ENCODE measurements around the gene C20orf144.
A peak's percentile ranks its signal among the peaks of the same experiment; 100 is the strongest.
"Not testable (repeated sequence)": the region's sequence is repeated elsewhere in the genome, so short reads cannot be mapped to it uniquely, and the experiment has no call there.

Gene C20orf144

DNA sequence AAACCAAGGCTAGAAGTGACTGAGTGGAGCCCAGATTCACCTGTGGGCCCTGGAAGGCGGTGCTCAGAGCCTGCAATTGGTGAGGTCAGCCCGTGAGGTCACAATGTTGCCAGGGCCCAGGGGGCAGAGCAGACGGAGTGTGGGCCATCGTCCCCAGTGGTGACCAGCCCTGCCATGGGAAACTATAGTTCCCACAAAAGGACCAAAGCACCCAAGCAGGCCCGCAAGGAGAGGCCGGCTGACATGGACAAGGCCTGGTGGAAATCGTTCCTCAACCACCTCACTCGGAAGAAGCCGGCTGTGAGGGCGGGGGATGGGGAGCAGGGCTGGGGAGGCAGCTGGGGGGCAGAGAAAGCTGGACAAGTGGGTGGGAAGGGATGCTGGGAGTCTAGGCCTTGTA lies at the start of gene C20orf144:
Gene C20orf144 (plus strand): TSS at position 156 of the 400 bp plus-strand sequence. CDS start 19 bp downstream, at position 175.
- DNase-seq, result no peak

DNA sequence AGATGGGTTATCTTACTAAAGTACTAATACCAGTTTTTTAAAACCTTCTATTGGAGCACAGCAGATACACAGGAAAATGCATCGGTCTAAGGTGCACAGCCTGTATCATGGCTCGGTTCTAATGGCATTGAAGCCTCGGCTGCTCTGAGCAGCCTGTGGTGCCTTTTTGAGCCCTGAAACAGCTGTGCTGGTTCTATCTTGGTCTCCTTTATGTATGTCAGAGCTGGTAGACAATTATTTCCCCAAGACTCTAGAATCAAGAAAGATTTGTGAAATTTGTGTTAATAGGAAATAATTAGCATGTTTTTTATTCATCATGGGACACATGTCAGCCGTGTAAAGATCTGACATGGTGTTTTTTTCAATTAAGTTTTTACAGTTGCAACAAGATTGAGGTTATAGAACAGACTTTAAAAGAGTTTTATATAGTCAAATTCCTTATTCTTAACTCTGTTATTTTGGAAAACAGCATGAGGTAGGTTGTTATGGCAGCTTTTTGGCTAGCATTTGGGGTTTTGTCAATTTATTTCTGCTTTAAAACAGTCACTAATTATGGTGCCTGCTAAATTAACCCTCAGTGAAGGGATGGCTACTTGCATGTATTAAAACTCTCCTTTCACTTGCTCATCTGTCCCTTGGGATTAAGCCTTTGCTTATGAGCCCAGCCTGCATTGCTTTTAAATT lies 40.3 kb upstream of the C20orf144 start:
- no peak for DNase-seq

DNA sequence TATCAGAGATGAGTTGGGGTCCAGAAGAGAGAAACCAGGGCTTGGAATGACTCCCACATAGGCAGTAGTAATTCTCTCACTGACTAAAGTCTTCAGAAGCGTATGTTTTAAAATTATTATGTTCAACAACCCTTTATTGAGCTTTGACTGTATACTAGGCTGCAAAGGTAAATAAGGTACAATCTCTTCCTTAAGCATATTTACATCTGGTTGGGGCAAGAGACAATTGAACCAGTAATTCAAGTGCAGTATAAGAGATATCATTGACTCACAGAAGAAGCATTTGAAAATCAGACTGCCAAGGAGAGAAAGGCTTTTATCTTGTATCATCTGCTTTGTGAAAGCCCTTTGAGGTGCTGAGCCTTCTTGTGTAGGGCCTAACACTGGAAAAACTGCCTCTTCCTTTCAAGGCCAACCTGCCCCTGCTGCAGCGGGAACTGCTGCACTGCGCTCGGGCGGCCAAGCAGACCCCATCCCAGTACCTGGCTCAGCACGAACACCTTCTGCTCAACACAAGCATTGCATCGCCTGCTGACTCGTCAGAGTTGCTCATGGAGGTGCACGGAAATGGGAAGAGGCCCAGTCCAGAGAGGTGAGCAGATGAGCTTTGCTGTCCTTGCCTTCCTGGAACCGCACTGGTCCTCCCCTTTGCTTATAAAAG lies 39.3 kb upstream of the C20orf144 start:
- DNase-seq, result no peak

DNA sequence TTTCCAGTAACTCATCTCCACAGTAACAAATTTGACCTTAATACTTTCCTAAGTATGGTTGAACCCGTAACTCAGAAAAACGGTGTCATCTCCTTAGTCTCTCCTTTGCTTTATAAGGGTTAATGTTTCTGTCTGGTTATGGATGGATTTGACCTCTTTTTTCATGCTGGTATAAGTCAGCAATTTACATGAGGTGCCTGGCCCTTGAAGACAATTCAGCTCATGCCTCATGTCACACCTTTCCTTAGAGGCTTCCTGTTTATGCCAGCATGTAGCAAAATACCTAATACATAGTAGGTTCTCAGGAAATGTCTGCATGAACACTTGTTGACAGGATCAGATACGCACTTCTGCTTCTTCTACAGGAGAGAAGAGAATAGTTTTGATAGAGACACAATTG lies 37.7 kb upstream of the C20orf144 start:
- DNase-seq, result no peak

DNA sequence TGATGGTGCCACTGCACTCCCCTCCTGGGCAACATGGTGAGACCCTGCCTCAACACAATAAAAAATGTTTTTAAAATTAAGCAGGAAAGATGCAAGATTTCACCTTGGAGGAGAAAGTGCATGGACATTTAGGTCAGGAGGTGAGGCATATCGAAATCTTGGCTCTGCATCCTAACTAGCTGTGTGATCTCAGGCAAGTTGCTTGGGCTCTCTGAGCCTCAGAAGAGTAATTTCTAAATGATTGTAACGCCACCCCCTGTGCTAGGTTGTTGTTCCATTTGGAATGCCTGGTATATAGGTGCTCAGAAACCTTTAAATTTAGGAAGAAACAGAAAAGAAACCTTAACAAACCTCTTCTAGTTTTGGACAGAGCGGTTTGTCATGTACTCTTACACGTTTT lies 35.9 kb upstream of the C20orf144 start:
- DNase-seq, result no peak

- DNase-seq, result no peak
Measured at GRCh38 chr20:33627577-33628216, 34.4 kb upstream of the C20orf144 start.

- DNase-seq, result no peak
Measured at GRCh38 chr20:33629533-33629932, 32.6 kb upstream of the C20orf144 start.

DNA sequence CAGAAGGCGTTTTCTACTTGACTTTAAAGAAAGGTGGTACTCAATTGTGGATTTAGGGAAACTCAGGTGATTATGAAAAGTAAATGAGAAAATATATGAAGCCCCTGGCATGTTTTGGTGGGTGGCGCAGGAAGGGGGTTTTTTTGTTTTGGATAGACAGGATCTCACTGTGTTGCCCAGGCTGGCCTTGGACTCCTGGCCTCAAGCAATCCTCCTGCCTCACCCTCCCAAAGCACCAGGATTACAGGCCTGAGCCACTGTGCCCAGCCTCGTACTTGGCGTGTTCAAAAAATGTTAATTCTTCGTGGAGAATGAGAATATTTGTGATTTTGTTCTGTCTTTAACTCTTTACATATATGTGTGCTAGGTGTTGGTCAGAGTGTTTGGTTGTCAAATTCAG lies 32.1 kb upstream of the C20orf144 start:
- no peak for DNase-seq

DNA sequence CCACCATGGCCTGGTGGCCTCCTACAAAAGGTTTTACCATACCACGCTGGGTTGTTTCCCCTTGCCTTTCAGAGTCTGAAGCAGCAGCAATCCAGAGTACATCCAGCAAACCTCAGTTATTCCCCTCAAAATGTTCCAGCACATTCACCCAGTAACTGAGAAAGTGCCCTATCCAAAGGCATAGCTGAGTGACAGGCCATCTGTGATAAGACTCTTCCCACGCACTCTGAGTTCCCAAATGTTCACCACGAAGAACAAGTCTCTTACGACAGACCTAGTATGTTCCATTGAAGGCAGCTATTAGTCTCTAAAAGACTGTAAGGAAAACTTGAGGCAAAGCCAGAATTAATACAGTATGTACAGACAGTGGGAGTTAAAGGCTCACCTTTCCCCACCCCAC lies 31.6 kb upstream of the C20orf144 start:
- DNase-seq, result no peak

GRCh38 chr20:33631910-33632309 lies 30.2 kb upstream of the C20orf144 start:
- DNase-seq, result not testable (repeated sequence)

DNA sequence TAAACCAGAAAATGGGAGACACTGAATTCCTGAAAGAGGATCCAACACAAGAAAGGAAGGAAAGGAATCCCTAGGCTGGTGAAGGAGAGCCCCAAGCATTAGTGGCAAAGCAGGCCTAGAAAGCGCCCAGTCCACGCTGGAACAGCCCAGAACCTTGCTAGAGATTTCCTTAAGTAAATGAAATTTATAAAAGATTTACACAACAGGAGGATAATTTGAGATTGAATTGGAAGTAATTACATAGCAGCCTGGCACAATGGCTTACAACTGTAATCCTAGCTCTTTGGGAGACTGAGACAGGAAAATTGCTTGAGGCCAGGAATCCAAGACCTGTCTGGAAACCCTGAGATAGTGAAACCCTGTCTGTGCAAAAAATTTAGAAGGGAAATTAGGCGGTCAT lies 26.8 kb upstream of the C20orf144 start:
- no peak for DNase-seq

- DNase-seq, result no peak
Measured at GRCh38 chr20:33636776-33637175, 25.4 kb upstream of the C20orf144 start.

GRCh38 chr20:33640287-33640686 lies 21.8 kb upstream of the C20orf144 start:
- DNase-seq, result no peak

- no peak for DNase-seq
Measured at GRCh38 chr20:33644313-33645071, 17.6 kb upstream of the C20orf144 start.

DNA sequence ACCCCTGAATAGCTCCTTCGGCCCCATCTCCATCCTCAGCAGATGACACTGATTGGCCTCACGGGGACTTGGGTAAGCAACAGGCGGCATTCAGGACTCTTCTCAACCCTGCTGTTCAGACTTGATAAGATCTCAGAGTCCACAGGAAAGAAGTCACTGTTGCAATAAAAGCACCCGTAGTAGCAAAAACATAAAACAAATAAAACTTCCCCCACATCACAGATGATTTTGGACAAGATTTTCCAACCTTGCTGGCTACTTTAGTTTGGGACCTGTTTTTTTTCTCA lies 17.1 kb upstream of the C20orf144 start:
- no peak for DNase-seq

GRCh38 chr20:33645396-33645795 lies 16.7 kb upstream of the C20orf144 start:
- DNase-seq, result no peak

DNA sequence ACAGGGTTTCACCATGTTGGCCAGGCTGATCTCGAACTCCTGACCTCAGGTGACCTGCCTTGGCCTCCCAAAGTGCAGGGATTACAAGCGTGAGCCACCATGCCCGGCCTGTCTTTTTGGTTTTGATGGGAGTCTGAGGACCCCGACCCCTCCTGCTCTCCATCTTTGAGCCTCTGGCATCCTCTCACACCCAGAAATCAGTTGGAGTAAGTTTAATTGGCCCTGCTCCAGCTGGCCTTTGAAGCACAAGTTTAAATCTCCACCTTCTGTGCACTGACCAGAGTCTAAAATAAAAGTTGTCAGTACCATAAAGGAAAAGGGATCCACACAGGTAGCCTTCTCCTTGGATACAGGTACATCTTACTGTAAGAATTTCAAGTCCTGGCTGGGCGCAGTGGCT lies 15.9 kb upstream of the C20orf144 start:
- DNase-seq, result no peak

DNA sequence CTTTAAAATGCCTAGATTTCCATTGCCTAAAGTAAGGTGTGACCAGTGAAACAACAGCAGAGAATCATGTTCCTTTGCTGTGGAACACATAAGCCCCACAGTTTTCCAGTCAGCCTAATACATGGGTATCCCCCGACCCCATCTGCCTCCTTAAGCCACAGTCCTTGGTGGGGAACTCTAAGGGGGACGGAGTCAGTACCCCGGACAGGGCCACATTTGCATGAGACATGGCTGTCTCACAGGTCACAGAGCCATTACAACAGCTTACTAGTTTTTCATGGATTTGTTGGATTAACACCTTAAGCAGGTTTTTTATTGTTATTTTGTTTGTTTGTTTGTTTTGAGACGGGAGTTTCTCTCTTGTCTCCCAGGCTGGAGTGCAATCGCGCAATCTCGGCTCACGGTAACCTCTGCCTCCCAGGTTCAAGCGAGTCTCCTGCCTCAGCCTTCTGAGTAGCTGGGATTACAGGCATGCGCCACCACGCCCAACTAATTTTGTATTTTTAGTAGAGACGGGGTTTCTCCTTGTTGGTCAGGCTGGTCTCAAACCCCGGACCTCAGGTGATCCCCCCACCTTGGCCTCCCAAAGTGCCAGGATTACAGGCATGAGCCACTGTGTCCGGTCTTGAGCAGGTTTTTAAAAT lies 15.0 kb upstream of the C20orf144 start:
- DNase-seq, result peak; percentile 28

DNA sequence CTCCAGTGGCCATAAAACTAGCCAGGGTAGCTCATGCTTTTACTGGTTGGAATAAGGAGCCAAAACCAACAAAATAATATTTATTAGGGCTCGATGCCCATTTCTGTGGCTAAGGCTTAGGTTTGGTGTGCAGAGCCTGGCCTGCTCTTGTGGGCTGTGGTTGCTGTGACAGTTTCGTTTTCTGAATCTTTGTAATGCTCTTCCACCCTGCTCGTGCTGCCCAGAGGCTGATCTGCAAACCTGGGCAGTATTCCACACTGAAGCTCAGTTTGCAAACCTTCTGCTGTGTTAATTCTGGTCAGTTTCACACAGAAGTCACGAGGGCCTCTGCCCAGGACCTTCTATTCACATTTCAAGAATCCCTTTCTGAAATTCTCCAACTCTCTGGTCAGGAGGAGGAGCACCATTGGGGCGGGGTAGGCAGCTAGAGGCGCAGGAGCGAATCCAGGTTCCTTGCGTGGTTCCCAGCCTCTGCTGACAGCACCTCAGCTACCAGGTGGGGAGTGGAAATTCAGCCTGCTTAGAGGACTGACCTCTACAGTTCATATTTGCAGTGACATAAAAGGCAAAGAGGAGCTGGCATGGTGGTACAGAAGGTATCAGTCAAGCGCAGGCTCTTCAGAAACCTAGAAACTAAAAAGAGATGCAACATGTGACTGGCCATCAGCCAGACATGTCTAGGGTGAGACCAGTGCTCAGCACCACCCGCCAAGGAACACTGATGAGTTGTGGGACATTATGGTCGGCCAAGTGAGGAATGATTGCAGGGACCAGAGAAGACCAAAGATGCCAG lies 14.3 kb upstream of the C20orf144 start:
- peak; percentile 56 for DNase-seq

GRCh38 chr20:33648396-33649004 lies 13.6 kb upstream of the C20orf144 start:
- DNase-seq, result peak; percentile 81

DNA sequence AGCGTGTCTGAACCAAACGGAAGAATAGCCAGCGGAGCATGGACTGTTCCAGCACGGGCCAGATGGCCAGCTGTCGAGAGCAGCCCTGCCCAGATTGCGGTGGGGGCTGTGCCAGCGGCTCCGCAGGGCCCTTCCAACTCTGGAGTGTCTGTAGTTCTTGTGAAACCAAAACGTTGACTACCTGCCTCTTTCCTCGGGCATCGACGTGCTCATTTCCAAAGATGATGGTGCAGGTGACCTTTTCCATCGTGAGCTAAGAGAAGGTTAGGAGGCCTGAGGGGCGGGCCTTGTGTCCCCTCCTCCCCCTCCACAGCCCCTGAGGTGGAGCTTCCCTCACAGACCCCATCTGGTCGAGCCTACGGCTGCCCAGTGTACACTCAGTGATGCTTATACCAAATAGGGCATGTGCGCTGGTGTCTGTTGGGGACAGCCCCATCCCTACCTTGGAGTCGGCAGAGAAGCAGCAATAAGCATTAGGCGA lies 12.9 kb upstream of the C20orf144 start:
- DNase-seq, result peak; percentile 92

Measured in DMS53 (cell line).